Fibroblast of mammary gland (primary cell): ENCODE data around the gene FAM118B.

Source experiments
- DNase-seq: peaks from one replicate; pipeline ENCODE4 v3.0.0-alpha.2; 2010; ENCODE audit warnings: low read depth
- H3K4me3 ChIP-seq: 2 replicates; pipeline ENCODE4 v1.5.1; 2011; ENCODE audit warnings: low read depth, mild to moderate bottlenecking, low read length, moderate library complexity; ENCODE audit not compliant: control insufficient read depth
- TF ChIP-seq, protein P1 (sequence below): conservative IDR thresholded peaks from 2 replicates; pipeline ENCODE4 v1.5.1; 2011; ENCODE audit warnings: low read depth, low read length, inconsistent platforms; ENCODE audit not compliant: control insufficient read depth, insufficient read depth

Gene FAM118B

DNA sequence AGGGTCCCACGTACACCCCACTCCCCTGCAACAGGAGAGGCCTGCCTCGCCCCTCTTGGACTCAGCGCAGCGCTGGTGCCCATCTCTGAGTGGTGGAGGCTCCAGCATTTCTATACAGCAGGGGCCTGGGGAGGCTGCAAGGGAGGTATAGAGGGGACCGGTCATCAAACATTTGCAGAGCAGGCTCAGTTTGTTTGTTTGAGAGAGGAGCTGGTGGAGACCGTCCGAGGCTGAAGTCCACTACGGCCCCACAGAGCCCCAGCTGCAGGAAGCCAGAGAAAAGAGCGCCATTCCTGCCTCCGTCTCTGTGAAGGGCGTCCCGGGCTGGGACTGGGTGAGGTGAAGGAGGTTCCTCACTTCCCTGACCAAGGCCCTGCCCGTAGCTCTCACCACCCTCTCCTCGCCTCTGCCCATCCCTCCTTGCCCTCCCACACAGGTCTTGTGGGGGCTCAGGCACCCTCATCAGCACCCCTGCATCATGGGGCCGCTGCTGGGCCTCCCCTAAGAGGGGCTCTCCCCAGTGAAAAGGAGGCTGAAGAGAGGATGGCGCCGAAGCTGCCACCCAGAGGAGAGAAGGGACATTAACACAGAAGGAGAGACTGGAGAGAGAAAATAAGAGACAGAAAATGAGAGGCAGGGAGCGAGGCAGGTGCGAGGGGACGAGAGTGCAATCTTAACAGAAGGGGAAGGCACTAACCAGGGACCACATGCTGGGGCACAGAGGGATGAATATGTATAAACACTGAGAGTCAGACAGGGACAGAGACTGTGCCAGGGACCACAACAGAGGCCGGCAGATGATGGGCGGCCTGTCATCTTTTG lies 24.7 kb upstream of the FAM118B start:
- no peak for DNase-seq
- TF ChIP-seq, protein P1, sequence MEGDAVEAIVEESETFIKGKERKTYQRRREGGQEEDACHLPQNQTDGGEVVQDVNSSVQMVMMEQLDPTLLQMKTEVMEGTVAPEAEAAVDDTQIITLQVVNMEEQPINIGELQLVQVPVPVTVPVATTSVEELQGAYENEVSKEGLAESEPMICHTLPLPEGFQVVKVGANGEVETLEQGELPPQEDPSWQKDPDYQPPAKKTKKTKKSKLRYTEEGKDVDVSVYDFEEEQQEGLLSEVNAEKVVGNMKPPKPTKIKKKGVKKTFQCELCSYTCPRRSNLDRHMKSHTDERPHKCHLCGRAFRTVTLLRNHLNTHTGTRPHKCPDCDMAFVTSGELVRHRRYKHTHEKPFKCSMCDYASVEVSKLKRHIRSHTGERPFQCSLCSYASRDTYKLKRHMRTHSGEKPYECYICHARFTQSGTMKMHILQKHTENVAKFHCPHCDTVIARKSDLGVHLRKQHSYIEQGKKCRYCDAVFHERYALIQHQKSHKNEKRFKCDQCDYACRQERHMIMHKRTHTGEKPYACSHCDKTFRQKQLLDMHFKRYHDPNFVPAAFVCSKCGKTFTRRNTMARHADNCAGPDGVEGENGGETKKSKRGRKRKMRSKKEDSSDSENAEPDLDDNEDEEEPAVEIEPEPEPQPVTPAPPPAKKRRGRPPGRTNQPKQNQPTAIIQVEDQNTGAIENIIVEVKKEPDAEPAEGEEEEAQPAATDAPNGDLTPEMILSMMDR: peak; percentile 18
- H3K4me3 ChIP-seq: no peak overlapping the region

DNA sequence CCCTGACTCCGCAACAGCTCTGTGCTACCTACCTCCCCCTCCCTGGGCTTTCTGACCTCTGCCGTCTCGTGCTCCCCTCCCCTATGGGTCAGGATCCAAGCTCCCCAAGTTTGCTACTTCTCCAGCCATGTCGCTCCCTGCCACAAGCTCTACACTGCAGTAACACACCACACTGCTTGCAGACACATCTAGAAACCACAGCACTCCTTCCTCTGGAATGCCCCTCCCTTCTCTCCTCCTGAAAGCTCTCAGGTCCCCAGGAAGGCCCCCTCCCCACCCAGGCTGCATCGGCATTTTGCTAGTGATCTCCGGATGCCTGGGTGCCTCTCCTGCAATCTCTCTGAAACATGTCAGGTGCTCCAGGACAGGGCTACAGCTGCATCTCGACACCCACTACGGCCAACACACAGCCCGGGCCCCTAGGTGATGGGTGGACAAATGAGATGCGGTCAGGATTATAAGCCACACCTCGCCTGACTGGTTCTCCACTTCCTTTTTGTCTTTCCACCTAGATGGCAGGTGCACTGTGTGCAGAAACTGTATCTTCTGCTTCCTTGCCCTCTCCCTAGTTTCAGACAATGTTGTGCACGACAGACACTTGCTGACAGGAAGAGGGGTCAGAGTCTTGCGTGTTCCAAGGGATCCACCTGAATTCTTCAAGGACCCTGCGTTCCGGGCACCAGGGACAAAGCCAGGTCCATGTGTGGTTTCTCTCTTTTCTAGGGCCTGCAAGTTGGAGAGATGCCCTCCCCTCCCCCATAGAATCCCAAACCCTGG lies 23.1 kb upstream of the FAM118B start:
- TF ChIP-seq, protein P1: no peak
- DNase-seq: no peak
- H3K4me3 ChIP-seq: no peak overlapping the region

DNA sequence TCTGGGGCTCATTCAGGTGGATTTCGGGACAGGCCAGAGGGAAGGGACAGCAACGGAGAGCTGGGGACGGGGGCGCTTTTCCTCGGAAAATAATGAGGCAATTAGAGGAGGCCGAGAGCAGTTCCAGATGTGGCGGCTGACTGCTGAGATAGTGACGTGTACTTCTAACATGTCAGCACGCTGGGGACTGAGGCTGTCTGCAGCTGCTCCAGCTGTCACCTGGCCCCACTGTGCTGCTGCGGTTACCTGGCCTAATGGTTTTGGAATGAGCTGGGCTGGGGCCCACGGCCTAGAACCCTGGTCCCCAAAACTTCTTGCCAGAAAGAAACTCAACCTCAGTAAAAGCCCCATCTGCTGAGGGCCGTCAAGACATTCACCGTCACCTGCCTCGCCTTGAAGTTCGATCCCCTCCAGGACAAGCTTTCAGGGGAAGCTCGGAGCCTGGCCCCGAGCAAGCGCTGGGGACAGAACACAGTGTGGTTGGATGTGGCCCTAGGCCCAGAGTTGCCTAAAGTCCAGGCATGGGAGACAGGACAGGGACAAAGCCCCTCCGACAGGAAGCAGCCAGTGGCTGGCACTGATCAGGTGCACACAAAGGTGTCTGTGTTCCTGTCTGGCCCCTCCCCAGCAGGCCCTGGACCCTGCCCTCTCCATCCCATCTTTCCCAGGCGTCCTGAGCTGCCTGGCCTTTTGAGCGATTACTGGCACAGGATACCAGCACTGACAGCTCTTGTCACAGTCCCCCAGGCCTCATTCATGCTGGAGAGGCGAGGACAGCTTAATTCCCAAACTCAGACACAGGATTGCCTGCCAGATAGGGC lies 22.3 kb upstream of the FAM118B start:
- TF ChIP-seq, protein P1: no peak
- DNase-seq: no peak
- H3K4me3 ChIP-seq: no peak overlapping the region

DNA sequence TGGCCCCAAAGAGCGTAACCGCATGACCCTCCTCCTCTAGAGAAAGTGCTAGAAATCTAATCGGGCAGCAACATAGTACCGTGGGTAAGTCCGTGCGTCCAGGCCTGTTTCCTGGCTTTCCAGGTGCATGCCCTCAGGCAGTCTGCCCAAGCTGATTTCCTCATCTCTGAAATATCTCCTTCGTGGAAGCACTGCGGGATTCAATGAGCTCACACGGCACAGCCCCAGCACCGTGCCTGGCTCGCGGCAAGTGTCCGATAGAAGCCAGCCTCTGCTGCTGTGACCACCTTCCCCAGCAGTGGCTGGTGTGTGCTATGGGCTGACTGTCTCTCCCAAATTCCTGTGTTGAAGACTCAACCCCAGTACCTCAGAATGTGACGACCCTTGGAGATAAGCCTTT lies 20.8 kb upstream of the FAM118B start:
- TF ChIP-seq, protein P1: no peak
- no peak for DNase-seq

DNA sequence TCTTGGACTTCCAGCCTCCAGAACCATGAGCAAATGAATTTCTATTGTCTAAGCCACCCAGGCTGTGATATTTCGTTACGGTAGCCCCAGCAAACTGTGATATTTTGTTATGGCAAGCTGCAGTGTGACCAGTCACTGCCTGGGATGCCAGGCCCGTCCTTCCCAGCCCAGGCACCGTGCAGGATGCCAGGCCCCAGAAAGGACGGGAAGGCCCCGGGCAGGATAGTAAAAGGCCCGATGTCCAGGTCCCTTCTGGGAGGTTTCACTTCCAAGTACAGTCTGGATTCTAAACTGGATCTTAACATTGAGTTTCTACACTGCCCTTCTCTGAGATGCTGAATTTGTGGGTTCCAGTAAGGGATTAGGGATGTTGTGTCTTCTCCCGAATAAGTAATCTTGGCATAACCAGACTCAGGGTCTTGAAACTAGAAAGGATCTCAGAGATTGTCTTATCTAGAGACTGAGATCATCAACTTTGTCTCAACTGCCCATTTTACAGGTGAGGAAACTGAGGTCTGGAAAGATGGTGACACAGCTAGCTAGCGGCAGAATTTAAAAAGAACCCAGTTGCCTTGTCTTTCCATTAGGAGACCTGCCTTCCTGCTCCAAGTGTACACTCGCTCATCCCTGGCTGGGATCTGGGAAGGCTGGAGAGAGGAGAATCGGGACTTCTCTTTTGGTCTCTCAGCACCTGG lies 20.1 kb upstream of the FAM118B start:
- TF ChIP-seq, protein P1: no peak
- no peak for DNase-seq
- no peak overlapping the region for H3K4me3 ChIP-seq

More for the DNA sequence above, 20.8 kb upstream of the FAM118B start:
- no peak overlapping the region for H3K4me3 ChIP-seq

DNA sequence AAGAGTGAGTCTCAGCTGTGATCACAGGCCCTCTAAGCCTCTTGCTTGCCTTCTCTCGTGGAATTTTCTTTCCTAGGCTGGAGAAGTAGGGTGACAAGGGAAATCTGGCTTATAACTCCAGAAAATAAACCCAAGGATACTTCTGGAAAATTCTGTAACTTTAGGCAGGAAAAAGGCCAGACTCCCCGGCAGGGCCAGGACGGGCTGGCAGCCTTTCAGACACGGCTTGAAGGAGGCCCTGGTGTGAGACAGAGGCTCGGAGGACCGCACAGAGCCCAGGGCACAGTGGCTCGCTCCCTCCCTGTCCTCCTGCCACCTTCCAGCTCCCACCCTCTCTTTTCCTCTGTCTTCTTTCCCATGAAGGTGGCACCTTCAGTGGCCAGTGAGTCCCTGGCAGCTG lies 19.2 kb upstream of the FAM118B start:
- TF ChIP-seq, protein P1: no peak
- DNase-seq: no peak
- H3K4me3 ChIP-seq: no peak overlapping the region
